Measurements from ENCODE around the gene MXRA8. TPM values are rescaled to one million over a fixed set of nuclear protein-coding genes. Genes with fewer than 3 reads are reported as not detected.
"Not testable (repeated sequence)": the region's sequence is repeated elsewhere in the genome, so short reads cannot be mapped to it uniquely, and the experiment has no call there.

Gene MXRA8
- total RNA-seq, 1 donor from 2014 or later, result not detected

- DNase-seq (ENCODE audit: low read depth in 2 of 2), result no peak
Observed at GRCh38 chr1:1393014-1393413, 34.7 kb upstream of the MXRA8 start.

GRCh38 chr1:1391225-1391624 lies 32.9 kb upstream of the MXRA8 start:
- DNase-seq (ENCODE audit: low read depth in 2 of 2), result no peak

GRCh38 chr1:1390675-1391074 lies 32.3 kb upstream of the MXRA8 start:
- DNase-seq (ENCODE audit: low read depth in 2 of 2), result no peak

- DNase-seq (ENCODE audit: low read depth in 2 of 2), result no peak
Observed at GRCh38 chr1:1388078-1388472, 29.7 kb upstream of the MXRA8 start.

GRCh38 chr1:1387098-1388077 lies 29.0 kb upstream of the MXRA8 start:
- no peak for DNase-seq (ENCODE audit: low read depth in 2 of 2)

GRCh38 chr1:1385931-1386330 lies 27.6 kb upstream of the MXRA8 start:
- DNase-seq (ENCODE audit: low read depth in 2 of 2), result no peak

GRCh38 chr1:1385339-1385738 lies 27.0 kb upstream of the MXRA8 start:
- DNase-seq (ENCODE audit: low read depth in 2 of 2), result not testable (repeated sequence)

- no peak for DNase-seq (ENCODE audit: low read depth in 2 of 2)
Observed at GRCh38 chr1:1381294-1381693, 22.9 kb upstream of the MXRA8 start.

GRCh38 chr1:1380860-1381259 lies 22.5 kb upstream of the MXRA8 start:
- DNase-seq (ENCODE audit: low read depth in 2 of 2), result no peak

GRCh38 chr1:1377540-1378205 lies 19.3 kb upstream of the MXRA8 start:
- DNase-seq (ENCODE audit: low read depth in 2 of 2), result no peak

GRCh38 chr1:1376551-1377226 lies 18.3 kb upstream of the MXRA8 start:
- DNase-seq (ENCODE audit: low read depth in 2 of 2), result no peak

- DNase-seq (ENCODE audit: low read depth in 2 of 2), result peak; percentile 99 to 100
Observed at GRCh38 chr1:1374929-1375662, 16.7 kb upstream of the MXRA8 start, which contains the start of gene AURKAIP1. TSS of gene AURKAIP1 (minus strand) at chr1:1375207. CDS start at chr1:1374756, 451 bp downstream.

GRCh38 chr1:1374589-1374928 lies 16.2 kb upstream of the MXRA8 start:
- peak in 1 of 2 donors; percentile 32 for DNase-seq (ENCODE audit: low read depth in 2 of 2)

GRCh38 chr1:1373815-1374588 lies 15.6 kb upstream of the MXRA8 start:
- no peak for DNase-seq (ENCODE audit: low read depth in 2 of 2)

GRCh38 chr1:1373051-1373814 lies 14.9 kb upstream of the MXRA8 start:
- DNase-seq (ENCODE audit: low read depth in 2 of 2), result no peak

GRCh38 chr1:1371746-1372711 lies 13.7 kb upstream of the MXRA8 start:
- peak; percentile 18 to 58 for DNase-seq (ENCODE audit: low read depth in 2 of 2)

- DNase-seq (ENCODE audit: low read depth in 2 of 2), result no peak
Observed at GRCh38 chr1:1371364-1371745, 13.0 kb upstream of the MXRA8 start.

GRCh38 chr1:1370771-1371300 lies 12.5 kb upstream of the MXRA8 start:
- DNase-seq (ENCODE audit: low read depth in 2 of 2), result no peak

All from dermis microvascular lymphatic vessel endothelial cell (primary cell).